A549 (cell line): ENCODE measurements around the gene GRAP2.

Experiments used
- CTCF ChIP-seq: fragments of >200 bp; sonication (Bioruptor Twin); formaldehyde crosslinking; IDR thresholded peaks from 3 replicates; pipeline ENCODE4 v1.5.1; 2016
- POLR2AphosphoS2 ChIP-seq: conservative IDR thresholded peaks from 2 replicates; pipeline ENCODE4 v1.6.1; 2012; ENCODE audit warnings: low read length, improper control_type of control experiment, inconsistent platforms
- RFX5 ChIP-seq: fragments of 450-650 bp; IDR thresholded peaks from 2 replicates; pipeline ENCODE4 v1.7.1; 2014; ENCODE audit warnings: antibody characterized with exemption, mild to moderate bottlenecking, moderate library complexity

- TF ChIP-seq CTCF (no peak), POLR2AphosphoS2 (no peak), RFX5 (no peak)
Observed at GRCh38 chr22:39927544-39927943, 26.7 kb downstream of the GRAP2 start.
